DOHH2 (cell line): ENCODE measurements around the gene FAS.

Experiments used
- H3F3A ChIP-seq: fragments of 200-600 bp; sonication (generic), shearing (Covaris generic); 2 replicates; pipeline ENCODE4 v1.6.0; 2016; ENCODE audit warnings: antibody characterized with exemption, mild to moderate bottlenecking; ENCODE audit not compliant: control insufficient read depth, insufficient read depth
- H3K27ac ChIP-seq: fragments of 200-600 bp; sonication (generic); 2 replicates; pipeline ENCODE4 v1.5.1; 2014; ENCODE audit warnings: low read depth, mild to moderate bottlenecking, low read length, moderate library complexity
- H3K27me3 ChIP-seq: fragments of 200-600 bp; sonication (generic); 2 replicates; pipeline ENCODE4 v1.6.1; 2014; ENCODE audit warnings: mild to moderate bottlenecking, low read length, mixed read lengths; ENCODE audit not compliant: control insufficient read depth
- H3K36me3 ChIP-seq: fragments of 200-600 bp; sonication (generic); 2 replicates; pipeline ENCODE4 v1.6.1; 2014; ENCODE audit warnings: mild to moderate bottlenecking, low read length, moderate library complexity, mixed read lengths; ENCODE audit not compliant: control insufficient read depth
- H3K4me1 ChIP-seq: fragments of 200-600 bp; sonication (generic); 2 replicates; pipeline ENCODE4 v1.6.1; 2014; ENCODE audit warnings: mild to moderate bottlenecking, low read length, mixed read lengths; ENCODE audit not compliant: control insufficient read depth
- H3K4me2 ChIP-seq: fragments of 200-600 bp; sonication (generic); 2 replicates; pipeline ENCODE4 v1.6.0; 2014; ENCODE audit warnings: mild to moderate bottlenecking, low read length, moderate library complexity
- H3K4me3 ChIP-seq: fragments of 200-600 bp; sonication (generic); 2 replicates; pipeline ENCODE4 v1.5.1; 2014; ENCODE audit warnings: mild to moderate bottlenecking, low read length, mixed read lengths
- H3K79me2 ChIP-seq: fragments of 200-600 bp; sonication (generic); 2 replicates; pipeline ENCODE4 v1.6.1; 2014; ENCODE audit warnings: mild to moderate bottlenecking, low read length, mixed read lengths; ENCODE audit not compliant: control insufficient read depth
- H3K9me2 ChIP-seq: fragments of 200-600 bp; sonication (generic); replicated peaks from 2 replicates; pipeline ENCODE4 v1.6.1; 2014; ENCODE audit warnings: mild to moderate bottlenecking, low read length, mixed read lengths; ENCODE audit not compliant: control insufficient read depth
- H3K9me3 ChIP-seq: fragments of 200-600 bp; sonication (generic); 2 replicates; pipeline ENCODE4 v1.6.1; 2014; ENCODE audit warnings: antibody characterized with exemption, low read length, mixed read lengths; ENCODE audit not compliant: control insufficient read depth, insufficient read depth
- H4K20me1 ChIP-seq: fragments of 200-600 bp; sonication (generic); 2 replicates; pipeline ENCODE4 v1.6.0; 2014; ENCODE audit warnings: low read depth, mild to moderate bottlenecking, antibody characterized with exemption, low read length, moderate library complexity; ENCODE audit not compliant: control insufficient read depth, insufficient read depth
- EZH2phosphoT487 ChIP-seq: fragments of 200-600 bp; sonication (generic); IDR thresholded peaks from 2 replicates; pipeline ENCODE4 v1.6.1; 2017; ENCODE audit warnings: borderline replicate concordance, mild to moderate bottlenecking, antibody characterized with exemption, low read length, moderate library complexity, mixed read lengths
- TF ChIP-seq, protein P1 (sequence below): fragments of 200-600 bp; sonication (generic); IDR thresholded peaks from one replicate; pipeline ENCODE4 v1.5.1; 2014; ENCODE audit warnings: antibody characterized with exemption, mild to moderate bottlenecking, low read depth, low read length; ENCODE audit not compliant: poor library complexity, severe bottlenecking

Gene FAS

DNA sequence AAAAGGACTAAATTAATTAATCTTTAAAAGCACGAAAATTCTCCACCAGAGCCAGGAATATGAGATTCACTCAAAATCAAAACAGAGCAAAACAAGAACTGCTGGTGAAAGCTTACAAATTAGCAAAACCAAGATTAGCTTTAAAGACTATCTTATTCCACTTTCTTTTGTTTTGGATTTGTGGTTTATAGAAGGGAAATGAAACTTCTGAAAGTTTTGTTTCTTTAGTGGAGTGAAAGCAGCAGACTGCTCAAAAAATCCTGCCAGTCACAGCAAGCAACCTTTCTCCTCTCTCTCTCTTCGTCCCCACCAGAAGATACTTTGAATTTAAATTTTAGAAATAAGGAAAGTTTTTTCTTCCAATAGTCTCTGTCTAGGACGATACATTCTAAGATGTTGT is 45.8 kb upstream of the FAS start:
- no peak for TF ChIP-seq EZH2phosphoT487
- TF ChIP-seq, protein P1, sequence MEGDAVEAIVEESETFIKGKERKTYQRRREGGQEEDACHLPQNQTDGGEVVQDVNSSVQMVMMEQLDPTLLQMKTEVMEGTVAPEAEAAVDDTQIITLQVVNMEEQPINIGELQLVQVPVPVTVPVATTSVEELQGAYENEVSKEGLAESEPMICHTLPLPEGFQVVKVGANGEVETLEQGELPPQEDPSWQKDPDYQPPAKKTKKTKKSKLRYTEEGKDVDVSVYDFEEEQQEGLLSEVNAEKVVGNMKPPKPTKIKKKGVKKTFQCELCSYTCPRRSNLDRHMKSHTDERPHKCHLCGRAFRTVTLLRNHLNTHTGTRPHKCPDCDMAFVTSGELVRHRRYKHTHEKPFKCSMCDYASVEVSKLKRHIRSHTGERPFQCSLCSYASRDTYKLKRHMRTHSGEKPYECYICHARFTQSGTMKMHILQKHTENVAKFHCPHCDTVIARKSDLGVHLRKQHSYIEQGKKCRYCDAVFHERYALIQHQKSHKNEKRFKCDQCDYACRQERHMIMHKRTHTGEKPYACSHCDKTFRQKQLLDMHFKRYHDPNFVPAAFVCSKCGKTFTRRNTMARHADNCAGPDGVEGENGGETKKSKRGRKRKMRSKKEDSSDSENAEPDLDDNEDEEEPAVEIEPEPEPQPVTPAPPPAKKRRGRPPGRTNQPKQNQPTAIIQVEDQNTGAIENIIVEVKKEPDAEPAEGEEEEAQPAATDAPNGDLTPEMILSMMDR, result no peak
- peaks cover 5% of the 10 kb centered on the region; the same call in 1 of the 2 replicates for H3F3A ChIP-seq
- H3K4me3 ChIP-seq, result no peak overlapping the region
- no peaks in the 10 kb centered on the region for H4K20me1 ChIP-seq
- H3K4me1 ChIP-seq, result peaks cover 14% of the 10 kb centered on the region
- H3K9me3 ChIP-seq, result no peaks in the 10 kb centered on the region
- no peaks in the 10 kb centered on the region for H3K27me3 ChIP-seq
- H3K4me2 ChIP-seq, result peak overlapping the region; percentile 37
- no peaks in the 10 kb centered on the region for H3K79me2 ChIP-seq
- H3K9me2 ChIP-seq, result no peaks in the 10 kb centered on the region
- no peaks in the 10 kb centered on the region for H3K36me3 ChIP-seq
- no peak overlapping the region for H3K27ac ChIP-seq

DNA sequence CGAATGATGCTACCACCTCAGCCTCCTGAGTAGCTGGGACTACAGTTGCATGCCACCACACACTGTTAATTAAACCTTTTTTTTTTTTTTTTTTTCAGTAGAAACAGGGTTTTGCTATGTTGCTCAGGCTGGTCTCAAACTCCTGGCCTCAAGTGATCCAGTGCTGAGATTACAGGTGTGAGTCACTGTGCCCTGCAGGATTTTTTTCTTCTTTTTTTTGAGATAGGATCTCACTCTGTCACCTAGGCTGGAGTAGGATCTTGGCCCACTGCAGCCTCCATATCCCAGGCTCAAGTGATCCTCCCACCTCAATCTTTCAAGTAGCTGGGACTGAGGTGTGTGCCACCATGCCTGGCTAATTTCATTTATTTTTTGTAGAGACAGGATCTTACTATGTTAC is 44.4 kb upstream of the FAS start:
- no peak overlapping the region for H3K27ac ChIP-seq
- H4K20me1 ChIP-seq, result no peaks in the 10 kb centered on the region
- TF ChIP-seq EZH2phosphoT487, result no peak
- TF ChIP-seq, protein P1, result no peak
- H3K4me3 ChIP-seq, result no peak overlapping the region
- no peaks in the 10 kb centered on the region for H3K9me3 ChIP-seq
- H3K36me3 ChIP-seq, result no peaks in the 10 kb centered on the region
- H3K9me2 ChIP-seq, result no peaks in the 10 kb centered on the region
- H3K79me2 ChIP-seq, result no peaks in the 10 kb centered on the region
- H3K4me1 ChIP-seq, result peaks cover 14% of the 10 kb centered on the region
- H3K27me3 ChIP-seq, result no peaks in the 10 kb centered on the region
- no peak overlapping the region for H3K4me2 ChIP-seq
- peaks cover 5% of the 10 kb centered on the region; the same call in 1 of the 2 replicates for H3F3A ChIP-seq

DNA sequence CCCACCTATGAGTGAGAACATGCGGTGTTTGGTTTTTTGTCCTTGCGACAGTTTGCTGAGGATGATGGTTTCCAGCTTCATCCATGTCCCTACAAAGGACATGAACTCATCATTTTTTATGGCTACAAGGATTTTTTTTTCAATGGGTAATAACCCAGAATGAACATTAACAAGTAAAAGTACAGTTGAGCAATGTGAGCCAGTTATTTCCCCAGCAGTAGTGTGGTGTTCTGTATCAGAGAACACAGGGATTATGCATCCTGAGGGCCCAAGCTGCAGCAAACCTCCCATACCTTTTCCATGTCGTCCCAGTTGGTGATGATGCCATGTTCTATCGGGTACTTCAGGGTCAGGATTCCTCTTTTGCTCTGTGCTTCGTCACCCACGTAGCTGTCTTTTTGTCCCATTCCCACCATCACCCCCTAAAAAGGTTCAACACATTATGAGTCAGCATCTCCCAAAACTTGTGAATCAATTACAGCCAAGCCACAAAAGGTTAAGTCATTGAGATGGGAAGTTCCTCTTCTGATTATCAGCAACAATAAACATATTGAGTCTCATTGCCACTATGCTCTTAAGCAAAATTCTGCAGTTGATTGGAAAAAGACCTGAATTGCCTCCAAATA is 43.5 kb upstream of the FAS start:
- H3K4me2 ChIP-seq, result no peak overlapping the region
- peaks cover 14% of the 10 kb centered on the region for H3K4me1 ChIP-seq
- no peak overlapping the region for H3K4me3 ChIP-seq
- H3F3A ChIP-seq, result peaks cover 5% of the 10 kb centered on the region; the same call in 1 of the 2 replicates
- H4K20me1 ChIP-seq, result no peaks in the 10 kb centered on the region
- no peaks in the 10 kb centered on the region for H3K36me3 ChIP-seq
- no peaks in the 10 kb centered on the region for H3K9me2 ChIP-seq
- no peak overlapping the region for H3K27ac ChIP-seq
- H3K9me3 ChIP-seq, result no peaks in the 10 kb centered on the region
- TF ChIP-seq, protein P1, result no peak
- TF ChIP-seq EZH2phosphoT487, result no peak
- H3K27me3 ChIP-seq, result no peaks in the 10 kb centered on the region
- no peaks in the 10 kb centered on the region for H3K79me2 ChIP-seq
